Activated CD4-positive, CD25-positive, alpha-beta regulatory T cell (primary cell): ENCODE measurements around the gene GET3.
A peak's percentile ranks its signal among the peaks of the same experiment; 100 is the strongest.

Experiments
- DNase-seq, 4 experiments: peaks; one replicate each; lab custom pipeline; 2025; lab: John Stamatoyannopoulos, UW

Gene GET3

DNA sequence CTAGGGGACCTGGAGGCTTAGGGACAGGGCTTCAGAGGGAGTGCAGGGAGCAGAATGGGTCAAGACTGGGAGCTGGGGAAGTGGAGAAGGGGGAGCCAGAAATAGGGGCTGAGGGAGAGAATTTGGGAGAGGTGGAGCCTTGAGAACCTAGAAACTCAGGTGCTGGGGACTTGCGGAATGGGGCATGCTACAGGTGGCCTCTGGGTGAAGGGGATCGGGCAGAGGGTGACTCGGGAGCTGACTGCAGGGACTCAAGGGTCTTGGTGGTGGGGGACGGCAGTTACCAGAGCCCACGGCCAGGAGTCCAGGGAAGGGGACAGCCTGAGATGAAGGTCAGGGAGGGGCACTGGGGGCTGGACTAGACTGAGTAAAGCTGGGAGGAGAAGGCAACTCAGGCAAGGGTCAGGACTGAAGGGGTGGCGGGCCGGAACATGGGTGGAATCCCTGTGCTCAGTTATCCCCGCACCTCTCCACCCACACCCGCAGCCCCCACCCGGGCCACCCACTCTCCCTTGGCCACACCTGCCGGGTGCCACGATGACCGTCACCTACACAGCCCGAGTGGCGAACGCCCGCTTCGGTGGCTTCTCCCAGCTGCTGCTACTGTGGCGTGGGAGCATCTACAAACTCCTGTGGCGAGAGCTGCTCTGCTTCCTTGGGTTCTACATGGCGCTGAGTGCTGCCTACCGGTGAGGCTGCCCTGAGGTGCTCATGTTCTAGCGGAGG lies 14.9 kb downstream of the GET3 start:
- no peak for DNase-seq

DNA sequence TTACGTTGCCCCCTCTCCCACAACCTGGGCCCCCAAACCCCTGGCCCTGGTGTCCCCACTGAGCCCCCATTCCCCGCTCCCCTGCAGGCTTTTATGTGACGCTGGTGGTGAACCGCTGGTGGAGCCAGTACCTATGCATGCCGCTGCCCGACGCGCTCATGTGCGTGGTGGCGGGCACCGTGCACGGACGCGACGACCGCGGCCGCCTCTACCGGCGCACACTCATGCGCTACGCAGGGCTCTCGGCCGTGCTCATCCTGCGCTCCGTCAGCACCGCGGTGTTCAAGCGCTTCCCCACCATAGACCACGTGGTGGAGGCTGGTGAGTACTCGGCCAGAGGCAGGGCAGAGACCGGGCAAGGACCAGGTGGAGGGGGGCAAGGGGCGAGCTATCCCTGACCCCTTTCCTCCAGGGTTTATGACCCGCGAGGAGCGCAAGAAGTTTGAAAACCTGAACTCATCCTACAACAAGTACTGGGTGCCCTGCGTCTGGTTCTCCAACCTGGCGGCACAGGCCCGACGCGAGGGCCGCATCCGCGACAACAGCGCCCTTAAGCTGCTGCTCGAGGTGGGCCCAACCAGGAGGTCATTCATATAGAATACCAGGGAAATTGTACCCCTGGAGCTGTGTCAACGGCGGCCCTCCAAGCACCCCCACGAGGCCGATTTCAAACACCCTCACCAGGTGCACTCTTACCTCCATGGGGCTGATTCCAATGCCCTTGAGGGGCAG lies 17.3 kb downstream of the GET3 start:
- no peak for DNase-seq

GRCh38 chr19:12756150-12756883 lies 19.0 kb downstream of the GET3 start:
- no peak for DNase-seq

- DNase-seq = peak in 3 of 4 experiments; percentile 28 to 46 (median 41)
These were observed 20.4 kb downstream of the GET3 start for GRCh38 chr19:12757544-12758274.

DNA sequence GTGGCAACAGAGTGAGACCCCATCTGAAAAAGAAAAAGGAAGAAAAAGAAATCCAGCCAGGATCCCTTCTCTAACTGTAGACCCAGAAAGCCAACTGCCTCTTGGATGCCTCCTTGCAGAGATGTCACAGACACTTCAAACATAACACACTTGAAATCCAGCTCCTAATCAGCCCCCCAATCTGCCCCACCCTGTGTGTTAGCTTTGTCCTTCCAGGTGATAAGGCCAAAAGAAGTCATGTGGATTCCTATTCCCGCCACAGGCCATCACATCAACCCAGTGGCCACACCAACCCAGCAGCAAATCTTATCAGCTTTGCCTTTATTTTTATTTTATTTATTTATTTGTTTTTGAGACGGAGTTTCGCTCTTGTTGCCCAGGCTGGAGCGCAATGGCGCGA lies 22.4 kb downstream of the GET3 start:
- DNase-seq = no peak

DNA sequence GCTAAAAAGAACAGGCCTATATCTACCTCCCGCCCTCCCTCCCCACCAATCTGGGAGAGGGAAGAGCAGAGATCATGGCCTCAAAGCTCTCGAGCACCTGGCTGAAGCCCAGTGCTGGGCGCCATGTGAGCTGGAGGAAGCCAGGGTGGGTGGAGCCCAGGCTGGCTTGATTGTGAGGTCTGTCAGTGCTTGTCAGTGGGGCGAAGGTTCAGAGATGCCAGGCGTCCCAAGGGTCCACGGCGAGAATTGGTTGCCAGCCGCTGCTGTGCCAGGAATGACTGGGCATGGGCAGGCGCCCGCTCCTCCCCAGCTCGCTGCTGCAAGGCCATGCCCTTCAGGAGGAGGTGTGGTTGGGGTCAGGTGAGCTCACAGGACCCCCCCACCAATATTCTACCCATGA lies 25.8 kb downstream of the GET3 start:
- DNase-seq = no peak

DNA sequence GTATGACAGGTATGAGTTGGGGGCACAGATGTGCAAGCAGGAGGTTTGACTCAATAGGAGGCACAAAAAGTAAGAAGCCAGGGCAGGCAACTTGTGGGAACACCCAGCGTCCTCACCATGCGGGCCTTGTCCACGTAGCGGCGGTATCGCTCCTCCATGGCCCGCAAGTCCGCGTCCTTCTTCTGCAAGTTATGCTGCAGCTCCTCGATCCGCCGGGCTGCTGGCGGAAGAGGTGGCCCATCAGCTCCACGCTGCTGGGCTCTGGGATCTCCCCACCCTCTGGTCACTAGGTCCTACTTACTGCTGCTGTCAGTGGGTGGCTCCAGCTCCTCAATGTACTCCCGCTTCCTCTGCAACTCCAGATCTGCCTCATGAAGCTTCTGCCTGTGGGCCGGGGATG lies 27.4 kb downstream of the GET3 start:
- no peak for DNase-seq

DNA sequence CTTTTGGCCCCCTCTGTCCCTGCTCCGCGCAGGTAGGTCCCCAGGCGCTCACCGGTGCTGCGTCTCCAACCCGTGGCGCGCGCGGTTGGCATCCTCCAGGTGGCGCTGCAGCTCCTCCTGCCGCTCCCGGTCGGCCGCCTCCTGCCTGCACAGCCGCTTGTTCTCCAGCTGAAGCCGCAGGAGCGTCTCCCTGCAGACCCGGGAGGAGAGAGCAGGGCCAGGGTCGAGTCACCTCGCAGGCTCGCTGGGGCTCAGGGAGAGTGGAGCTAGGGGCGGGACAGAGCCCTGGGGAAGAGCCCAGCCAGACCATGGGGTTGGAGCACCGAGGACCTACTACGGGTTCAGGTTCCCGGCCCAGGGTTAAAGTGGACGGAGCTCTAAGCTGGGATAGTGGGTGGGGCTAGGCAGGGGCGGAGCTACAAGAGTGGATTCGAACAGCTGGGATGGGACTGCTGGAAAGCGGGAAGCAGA lies 28.8 kb downstream of the GET3 start:
- DNase-seq = peak in 2 of 4 experiments; percentile 51 to 59

GRCh38 chr19:12767150-12767549 lies 29.9 kb downstream of the GET3 start:
- DNase-seq = no peak

DNA sequence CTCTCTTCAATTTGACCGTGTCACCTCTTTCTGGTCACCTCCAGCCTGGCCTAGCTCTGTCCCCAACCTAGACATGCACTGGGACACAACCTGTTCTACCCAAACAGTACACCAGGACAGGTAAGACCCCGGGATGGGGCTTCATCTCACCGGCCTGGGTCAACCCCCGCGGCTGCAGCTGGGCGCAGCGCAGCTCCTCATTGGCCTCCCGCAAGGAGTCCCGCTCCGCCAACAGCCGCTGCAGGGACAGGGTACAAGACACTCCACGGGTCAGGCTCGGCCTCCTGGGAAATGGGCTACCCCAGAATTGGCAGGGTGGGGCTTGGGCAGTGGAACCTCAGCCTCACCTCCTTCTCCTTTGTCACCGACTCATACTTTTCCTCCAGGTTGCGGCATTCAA lies 30.4 kb downstream of the GET3 start:
- no peak for DNase-seq

DNA sequence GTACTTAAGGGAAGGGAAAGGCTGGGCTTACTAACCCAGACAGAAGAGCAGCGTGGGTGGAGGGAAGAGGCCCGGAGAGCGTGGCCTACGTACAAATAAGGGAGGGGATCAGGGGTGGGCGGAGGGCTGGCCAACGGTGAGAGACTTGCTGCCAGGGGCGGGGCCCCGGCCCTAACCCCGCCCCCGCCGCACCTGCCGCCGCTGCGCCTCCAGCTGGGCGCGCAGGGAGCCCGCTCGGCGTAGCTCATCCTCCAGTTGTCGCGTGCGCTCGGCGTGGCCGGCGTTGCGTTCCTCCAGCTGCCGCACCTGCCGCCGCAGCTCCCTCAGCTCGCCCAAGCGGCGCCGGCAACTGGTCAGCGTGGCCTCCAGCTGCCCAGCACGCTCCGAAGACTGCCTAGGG lies 32.4 kb downstream of the GET3 start:
- DNase-seq = peak; percentile 26 to 33 (median 29)

DNA sequence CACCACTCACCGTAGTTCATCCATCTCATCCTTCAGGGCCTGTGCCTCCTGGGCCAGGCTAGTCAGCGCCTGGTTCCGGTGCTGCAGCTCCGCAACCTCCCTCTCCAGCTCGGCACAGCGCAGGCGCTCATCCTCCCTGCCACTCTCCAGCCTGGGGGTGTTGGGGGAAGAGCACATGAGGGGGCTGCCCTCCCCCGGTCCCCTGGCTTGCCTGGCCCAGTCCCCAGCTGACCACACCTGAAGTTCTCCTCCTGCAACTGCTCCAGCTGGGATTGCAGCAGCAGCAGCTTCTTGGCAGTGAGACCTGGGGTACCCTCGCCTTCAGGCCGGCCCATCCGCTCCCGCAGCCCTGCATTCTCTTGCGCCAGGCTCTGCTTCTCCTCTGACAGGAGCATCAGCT lies 33.6 kb downstream of the GET3 start:
- no peak for DNase-seq

DNA sequence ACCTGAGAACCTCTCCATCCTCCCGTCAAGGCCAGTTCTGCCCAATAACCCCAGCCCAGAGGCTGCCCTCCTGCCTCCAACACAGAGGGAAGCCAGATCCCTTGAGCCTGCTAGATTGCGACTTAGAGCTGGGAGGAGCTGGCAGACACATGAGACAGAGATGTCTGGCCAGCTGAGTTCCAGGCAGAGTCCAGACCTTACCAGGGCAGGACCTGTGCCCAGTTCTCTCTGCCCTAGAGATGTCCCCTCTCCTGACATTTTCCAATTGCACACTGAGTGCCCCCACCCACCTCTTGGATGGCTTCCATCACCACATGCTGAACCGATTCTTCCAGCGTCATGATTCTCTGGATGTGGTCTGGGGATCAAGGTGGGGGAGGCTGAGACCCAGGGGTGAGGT lies 35.0 kb downstream of the GET3 start:
- no peak for DNase-seq

- no peak for DNase-seq
These were observed 36.3 kb downstream of the GET3 start for GRCh38 chr19:12773571-12773970.

GRCh38 chr19:12774588-12775555 lies 37.6 kb downstream of the GET3 start, which contains the start of gene HOOK2:
HOOK2 (minus strand) TSS chr19:12775552; CDS start chr19:12775449, 103 bp downstream.
- DNase-seq = peak in 1 of 4 experiments; percentile 25

DNA sequence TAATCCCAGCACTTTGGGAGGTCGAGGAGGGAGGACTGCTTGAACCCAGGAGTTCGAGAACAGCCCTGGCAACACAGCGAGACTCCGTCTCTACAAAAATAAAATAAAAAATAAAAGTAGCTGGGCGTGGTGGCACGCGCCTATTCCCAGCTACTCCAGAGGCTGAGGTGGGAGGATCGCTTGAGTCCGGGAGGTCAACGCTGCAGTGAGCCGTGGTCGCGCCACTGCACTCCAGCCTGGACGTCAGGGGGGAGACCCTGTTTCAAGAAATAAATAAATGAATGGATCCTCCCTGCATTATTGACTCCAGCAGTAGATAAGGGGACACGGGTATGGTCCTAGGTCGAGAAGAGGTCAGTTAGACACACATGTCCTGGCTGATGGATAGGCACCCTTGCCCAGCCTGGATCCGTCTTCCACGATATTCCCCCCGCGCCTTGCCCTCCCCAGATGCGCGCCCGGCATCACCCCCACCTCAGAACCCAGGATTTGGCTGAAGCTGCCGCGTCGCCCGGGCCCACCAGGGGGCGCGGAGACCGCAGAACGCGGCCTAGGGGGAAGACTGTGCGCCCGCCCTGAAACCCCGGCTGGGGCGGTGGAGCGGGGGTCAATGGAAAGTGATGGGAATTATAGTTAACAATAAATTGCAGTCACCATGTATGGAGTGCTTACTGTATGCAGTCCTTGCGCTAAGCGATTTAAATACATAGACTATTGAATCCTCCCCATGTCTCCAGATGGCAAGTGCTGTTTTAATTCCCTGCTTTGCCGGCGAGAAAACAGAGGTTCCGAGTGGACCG lies 40.1 kb downstream of the GET3 start:
- peak; percentile 65 to 71 (median 68) for DNase-seq

- DNase-seq = no peak
These were observed 41.0 kb downstream of the GET3 start for GRCh38 chr19:12778017-12778904.

DNA sequence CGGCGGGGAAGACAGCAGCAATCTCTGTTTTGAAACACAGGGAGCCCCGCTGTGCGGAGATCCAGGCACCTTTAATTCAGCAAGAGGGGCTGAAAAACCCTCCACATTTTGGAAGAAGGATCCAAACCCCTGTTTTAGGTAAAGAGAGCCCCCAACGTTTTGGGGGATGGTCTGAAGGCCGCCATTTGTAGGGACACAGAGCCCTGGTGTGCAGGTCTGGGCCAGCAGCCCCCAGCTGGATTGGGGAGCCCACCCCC lies 41.5 kb downstream of the GET3 start:
- no peak for DNase-seq
